Smooth muscle cell (in vitro differentiated cells): ENCODE measurements around the gene FYB1. TPM values are rescaled to one million over a fixed set of nuclear protein-coding genes. Genes with fewer than 3 reads are reported as not detected.

ENCODE experiments used
- DNase-seq: peaks from one replicate; lab custom pipeline; 2025; ENCODE audit not compliant: unreplicated experiment; lab: John Stamatoyannopoulos, UW
- H2AFZ ChIP-seq: fragments of 200-600 bp; sonication (generic); 2 replicates; pipeline ENCODE4 v1.6.0; 2016; ENCODE audit warnings: antibody characterized with exemption, low read depth, mild to moderate bottlenecking
- H3F3A ChIP-seq: fragments of 200-600 bp; sonication (generic); 2 replicates; pipeline ENCODE4 v1.6.0; 2017; ENCODE audit warnings: antibody characterized with exemption, low read depth
- H3K27ac ChIP-seq: fragments of 200-600 bp; sonication (generic); 2 replicates; pipeline ENCODE4 v1.5.1; 2016; ENCODE audit warnings: low read depth, mild to moderate bottlenecking
- H3K27me3 ChIP-seq: fragments of 200-600 bp; sonication (generic); 2 replicates; pipeline ENCODE4 v1.6.1; 2016; ENCODE audit warnings: low read depth, mild to moderate bottlenecking
- H3K36me3 ChIP-seq: fragments of 200-600 bp; sonication (generic); 2 replicates; pipeline ENCODE4 v1.5.1; 2016; ENCODE audit warnings: low read depth
- H3K4me1 ChIP-seq: fragments of 200-600 bp; sonication (generic); 2 replicates; pipeline ENCODE4 v1.5.1; 2016; ENCODE audit warnings: low read depth
- H3K4me2 ChIP-seq: fragments of 200-600 bp; sonication (generic); 2 replicates; pipeline ENCODE4 v1.6.0; 2016; ENCODE audit warnings: mild to moderate bottlenecking
- H3K4me3 ChIP-seq: fragments of 200-600 bp; sonication (generic); 2 replicates; pipeline ENCODE4 v1.5.1; 2016; ENCODE audit warnings: mild to moderate bottlenecking
- H3K79me2 ChIP-seq: fragments of 200-600 bp; sonication (generic); 2 replicates; pipeline ENCODE4 v1.6.0; 2016; ENCODE audit warnings: low read depth, mild to moderate bottlenecking
- H3K9ac ChIP-seq: fragments of 200-600 bp; sonication (generic); 2 replicates; pipeline ENCODE4 v1.6.0; 2016; ENCODE audit warnings: low read depth
- H3K9me3 ChIP-seq: fragments of 200-600 bp; sonication (generic); replicated peaks from 2 replicates; pipeline ENCODE4 v1.5.1; 2016; ENCODE audit warnings: low read depth
- H4K20me1 ChIP-seq: fragments of 200-600 bp; sonication (generic); 2 replicates; pipeline ENCODE4 v1.6.0; 2016; ENCODE audit warnings: low read depth
- WGBS: methylation state at CpG from one replicate; pipeline ENCODE4 v1.1.7; 2016; ENCODE audit warnings: low lambda C conversion rate; 5-methylcytosine and 5-hydroxymethylcytosine counted together
- polyA plus RNA-seq: library from polyadenylated mRNA; unstranded; fragments of >200 nt; fragmentation: Nextera tagmentation; extraction: Ambion mirVana; gene quantifications from 2 replicates; pipeline ENCODE4 v1.2.1, GENCODE V29; 2016
- total RNA-seq: library from RNA; depleted of rRNA; stranded (reverse); fragments of >200 nt; gene quantifications from 2 replicates; pipeline ENCODE4 v1.2.3, GENCODE V29; 2014
- TF ChIP-seq, protein P1 (sequence below): fragments of 200-600 bp; sonication (generic); IDR thresholded peaks from 2 replicates; pipeline ENCODE4 v1.5.1; 2017; ENCODE audit warnings: borderline replicate concordance, mild to moderate bottlenecking, antibody characterized with exemption; ENCODE audit not compliant: insufficient read depth, poor library complexity, severe bottlenecking

Gene FYB1
- total and polyA plus RNA-seq, 2 experiments from 2014 or later = 0.06 to 0.22 TPM

- Histone ChIP-seq H3K9ac (no peak overlapping the region), H3K4me3 (no peak overlapping the region), H4K20me1 (no peaks in the 10 kb centered on the region), H3K4me1 (no peaks in the 10 kb centered on the region), H2AFZ (no peak overlapping the region), H3K79me2 (no peaks in the 10 kb centered on the region), H3F3A (no peaks in the 10 kb centered on the region), H3K4me2 (no peak overlapping the region), H3K27ac (no peak overlapping the region), H3K36me3 (no peaks in the 10 kb centered on the region), H3K9me3 (no peaks in the 10 kb centered on the region), H3K27me3 (peaks cover 6% of the 10 kb centered on the region)
- DNase-seq = no peak
- TF ChIP-seq, protein P1, sequence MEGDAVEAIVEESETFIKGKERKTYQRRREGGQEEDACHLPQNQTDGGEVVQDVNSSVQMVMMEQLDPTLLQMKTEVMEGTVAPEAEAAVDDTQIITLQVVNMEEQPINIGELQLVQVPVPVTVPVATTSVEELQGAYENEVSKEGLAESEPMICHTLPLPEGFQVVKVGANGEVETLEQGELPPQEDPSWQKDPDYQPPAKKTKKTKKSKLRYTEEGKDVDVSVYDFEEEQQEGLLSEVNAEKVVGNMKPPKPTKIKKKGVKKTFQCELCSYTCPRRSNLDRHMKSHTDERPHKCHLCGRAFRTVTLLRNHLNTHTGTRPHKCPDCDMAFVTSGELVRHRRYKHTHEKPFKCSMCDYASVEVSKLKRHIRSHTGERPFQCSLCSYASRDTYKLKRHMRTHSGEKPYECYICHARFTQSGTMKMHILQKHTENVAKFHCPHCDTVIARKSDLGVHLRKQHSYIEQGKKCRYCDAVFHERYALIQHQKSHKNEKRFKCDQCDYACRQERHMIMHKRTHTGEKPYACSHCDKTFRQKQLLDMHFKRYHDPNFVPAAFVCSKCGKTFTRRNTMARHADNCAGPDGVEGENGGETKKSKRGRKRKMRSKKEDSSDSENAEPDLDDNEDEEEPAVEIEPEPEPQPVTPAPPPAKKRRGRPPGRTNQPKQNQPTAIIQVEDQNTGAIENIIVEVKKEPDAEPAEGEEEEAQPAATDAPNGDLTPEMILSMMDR = no peak
Observed at GRCh38 chr5:39107350-39107749, 112.0 kb downstream of the FYB1 start.

DNA sequence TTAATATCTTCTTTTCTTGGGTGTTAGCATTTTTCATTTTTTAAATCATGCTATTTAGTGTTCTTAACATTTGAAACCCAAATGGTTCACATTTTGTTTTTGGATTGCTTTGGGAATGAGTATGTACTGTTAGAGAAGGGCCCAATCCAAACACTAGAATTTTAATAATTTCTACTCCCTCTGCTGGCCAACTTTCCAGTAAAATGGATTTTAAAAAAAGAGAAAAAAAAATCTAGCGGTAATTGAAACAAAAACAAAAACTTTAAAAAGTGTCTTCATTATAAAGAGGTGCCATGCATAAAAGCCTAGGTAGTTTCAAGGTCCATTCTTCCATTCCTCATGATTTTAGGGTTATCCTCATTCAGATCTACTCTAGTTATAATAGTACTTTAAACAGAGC is 113.0 kb downstream of the FYB1 start:
- Histone ChIP-seq H3F3A (no peaks in the 10 kb centered on the region), H3K4me1 (no peaks in the 10 kb centered on the region), H3K36me3 (no peaks in the 10 kb centered on the region), H3K9me3 (no peaks in the 10 kb centered on the region), H3K27me3 (peaks cover 6% of the 10 kb centered on the region), H3K27ac (no peak overlapping the region), H3K9ac (no peak overlapping the region), H3K79me2 (no peaks in the 10 kb centered on the region), H3K4me2 (no peak overlapping the region), H2AFZ (no peak overlapping the region), H3K4me3 (no peak overlapping the region), H4K20me1 (no peaks in the 10 kb centered on the region)
- TF ChIP-seq, protein P1 = peak; percentile 47
- 70% methylated on average over 1 of the region's 1 CpG for WGBS
- DNase-seq = no peak

DNA sequence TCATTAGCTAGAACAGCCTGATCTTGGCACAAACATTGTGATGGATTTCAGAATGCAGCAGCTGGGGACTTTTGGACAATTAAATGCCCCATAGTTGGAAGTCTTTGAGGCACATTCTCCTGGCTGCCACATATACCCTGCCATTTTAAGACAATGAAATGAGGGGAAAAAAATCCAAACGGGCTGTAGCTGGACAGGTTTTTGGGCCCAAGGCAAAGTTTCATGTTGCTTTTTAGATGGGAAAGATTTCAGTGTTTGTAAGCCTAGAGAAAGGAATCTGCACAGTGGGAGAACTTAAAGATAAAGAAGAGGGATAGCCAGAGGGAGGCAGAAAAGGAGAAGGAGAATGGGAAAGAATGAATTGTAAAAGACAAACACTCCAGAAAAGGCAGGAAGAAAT is 115.1 kb downstream of the FYB1 start:
- H3K4me2 ChIP-seq = no peak overlapping the region

DNA sequence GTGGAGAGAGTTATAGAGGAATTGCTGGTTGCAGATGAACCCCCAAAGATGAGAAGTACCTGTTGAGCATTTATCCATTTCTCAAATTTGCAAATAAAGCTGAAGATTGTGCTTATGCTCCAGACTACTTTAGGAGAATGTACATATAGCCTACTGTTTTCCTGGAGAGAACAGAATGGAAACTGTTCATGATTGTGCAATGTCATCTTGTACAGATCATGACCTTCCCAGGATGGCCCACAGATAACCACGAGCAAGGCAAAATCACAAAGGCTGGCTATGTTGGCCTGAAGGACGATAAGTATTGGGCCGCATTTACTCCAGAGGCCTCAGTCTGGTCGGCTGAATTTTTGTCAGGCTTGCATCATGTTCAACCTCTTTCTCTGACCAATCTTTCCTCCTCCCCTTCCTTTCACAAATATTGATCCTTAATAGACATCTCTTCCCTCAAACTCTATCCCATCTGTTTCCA is 116.6 kb downstream of the FYB1 start:
- H3K36me3 ChIP-seq = no peaks in the 10 kb centered on the region
- TF ChIP-seq, protein P1 = no peak
- H3K27me3 ChIP-seq = no peaks in the 10 kb centered on the region
- no peak overlapping the region for H3K4me3 ChIP-seq
- no peak for DNase-seq
- no peaks in the 10 kb centered on the region for H3K79me2 ChIP-seq
- 81% methylated on average over 4 of the region's 4 CpGs for WGBS
- no peak overlapping the region for H3K27ac ChIP-seq
- H3F3A ChIP-seq = no peaks in the 10 kb centered on the region
- H2AFZ ChIP-seq = no peak overlapping the region
- no peak overlapping the region for H3K4me2 ChIP-seq
- no peaks in the 10 kb centered on the region for H4K20me1 ChIP-seq
- no peaks in the 10 kb centered on the region for H3K4me1 ChIP-seq
- no peaks in the 10 kb centered on the region for H3K9me3 ChIP-seq
- no peak overlapping the region for H3K9ac ChIP-seq

More for the DNA sequence above, 115.1 kb downstream of the FYB1 start:
- no peak for DNase-seq
- Histone ChIP-seq H3K4me3 (no peak overlapping the region), H3K27ac (no peak overlapping the region), H3F3A (no peaks in the 10 kb centered on the region), H4K20me1 (no peaks in the 10 kb centered on the region), H3K27me3 (no peaks in the 10 kb centered on the region), H3K4me1 (no peaks in the 10 kb centered on the region), H3K9ac (no peak overlapping the region), H3K9me3 (no peaks in the 10 kb centered on the region), H2AFZ (no peak overlapping the region), H3K36me3 (no peaks in the 10 kb centered on the region), H3K79me2 (no peaks in the 10 kb centered on the region)
- 64% methylated on average over 1 of the region's 1 CpG for whole genome bisulfite sequencing
- TF ChIP-seq, protein P1 = no peak
